Esophagus muscularis mucosa (tissue), 4 donors: Measurements from ENCODE around the gene PXT1. TPM values are rescaled to one million over a fixed set of nuclear protein-coding genes. Genes with fewer than 3 reads are reported as not detected.

Experiments
- DNase-seq: peaks from one replicate; pipeline ENCODE4 v3.0.0-alpha.2; 2017; ENCODE audit errors: extremely low spot score
- H3K27ac ChIP-seq, 4 donors: fragments of 200-600 bp; sonication (generic); replicated peaks in 1 of 4; 1 replicate in 3 of 4; 2 replicates in 1 of 4; pipeline ENCODE4 v1.5.1; 2016 to 2019; ENCODE audit warnings: mild to moderate bottlenecking in 1 of 4
- H3K27me3 ChIP-seq, 4 donors: fragments of 200-600 bp; sonication (generic); one replicate each; pipeline versions ENCODE4 v1.5.1 to v1.6.0; 2016 to 2019
- H3K36me3 ChIP-seq, 4 donors: fragments of 200-600 bp; sonication (generic); one replicate each; pipeline ENCODE4 v1.5.1; 2016 to 2019
- H3K4me1 ChIP-seq, 4 donors: fragments of 200-600 bp; sonication (generic); one replicate each; pipeline ENCODE4 v1.5.1; 2016 to 2019
- H3K4me3 ChIP-seq, 4 donors: fragments of 200-600 bp; sonication (generic); 1 replicate in 2 of 4; 2 replicates in 2 of 4; pipeline ENCODE4 v1.5.1; 2016 to 2019; ENCODE audit warnings: mild to moderate bottlenecking in 4 of 4, moderate library complexity in 1 of 4
- H3K9me3 ChIP-seq, 4 donors: fragments of 200-600 bp; sonication (generic); 1 replicate in 3 of 4; 2 replicates in 1 of 4; pipeline ENCODE4 v1.5.1; 2016 to 2019
- EP300 ChIP-seq: sonication (generic); formaldehyde crosslinking; IDR thresholded peaks from one replicate; pipeline ENCODE4 v1.6.1; 2017; ENCODE audit warnings: antibody characterized with exemption
- POLR2A ChIP-seq: fragments of 450-650 bp; IDR thresholded peaks from one replicate; pipeline ENCODE4 v1.6.1; 2017; ENCODE audit warnings: antibody characterized with exemption, moderate library complexity, mild to moderate bottlenecking, low read depth
- POLR2AphosphoS5 ChIP-seq, 2 donors: sonication (generic); formaldehyde crosslinking; IDR thresholded peaks; one replicate each; pipeline ENCODE4 v1.6.1; 2017; ENCODE audit warnings: antibody characterized with exemption in 2 of 2
- WGBS: methylation state at CpG from one replicate; pipeline ENCODE4 v1.1.5; 2018; 5-methylcytosine and 5-hydroxymethylcytosine counted together
- intact Hi-C: fragments of 100-400 bp; cut with DNase I; formaldehyde crosslinking; loops from one replicate; pipeline ENCODE4 v1.15.1; 2023
- total RNA-seq, 4 donors: library from RNA; depleted of rRNA; stranded (reverse); fragments of >200 nt; gene quantifications; one replicate each; pipeline versions ENCODE4 v1.1.0 to v1.2.1, GENCODE V29; 2016
- TF ChIP-seq, protein P1 (sequence below), 3 experiments: fragments of 200-600 bp in 2 of 3; fragments of 450-650 bp in 1 of 3; sonication (generic) in 2 of 3; IDR thresholded peaks; one replicate each; pipeline ENCODE4 v1.5.1; 2017 to 2019; ENCODE audit warnings: antibody characterized with exemption in 3 of 3, mild to moderate bottlenecking in 2 of 3, moderate library complexity in 1 of 3

Gene PXT1
- total RNA-seq, 4 donors from 2014 or later: not detected

DNA sequence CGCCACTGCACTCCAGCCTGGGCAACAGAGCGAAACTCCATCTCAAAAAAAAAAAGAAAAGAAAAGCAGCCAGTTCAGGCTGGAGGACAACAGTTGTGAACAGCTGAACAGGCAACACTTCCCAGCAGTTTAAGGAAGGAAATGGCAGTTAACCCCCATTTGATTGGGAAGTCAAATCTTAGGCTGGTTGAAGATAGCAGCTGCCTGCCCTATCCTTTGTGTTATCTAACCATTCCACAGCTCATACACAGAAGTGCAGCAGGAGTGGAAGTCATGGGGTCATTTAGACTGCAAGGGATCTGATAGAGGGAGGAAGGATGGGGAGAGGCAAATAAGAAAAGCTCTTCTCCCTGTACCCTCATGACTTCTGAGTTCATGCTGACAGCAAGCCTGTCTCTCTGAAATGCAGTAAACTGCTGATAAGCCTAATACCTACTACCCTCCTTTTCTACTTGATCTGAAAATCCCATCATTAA is 35.4 kb upstream of the PXT1 start:
- Histone ChIP-seq H3K27ac (no peak overlapping the region), H3K9me3 (no peaks in the 10 kb centered on the region), H3K4me1 (peaks cover 0 to 8% (median 0%) of the 10 kb centered on the region in 4 donors), H3K36me3 (peaks cover 24 to 67% (median 50%) of the 10 kb centered on the region in 4 donors), H3K4me3 (no peak overlapping the region), H3K27me3 (no peaks in the 10 kb centered on the region)
- no peak for DNase-seq
- intact Hi-C loops: no loop called here
- TF ChIP-seq POLR2A (no peak), POLR2AphosphoS5 (IDR thresholded peaks at IDR 0.05) (no peak), EP300 (no peak)
- TF ChIP-seq, protein P1, sequence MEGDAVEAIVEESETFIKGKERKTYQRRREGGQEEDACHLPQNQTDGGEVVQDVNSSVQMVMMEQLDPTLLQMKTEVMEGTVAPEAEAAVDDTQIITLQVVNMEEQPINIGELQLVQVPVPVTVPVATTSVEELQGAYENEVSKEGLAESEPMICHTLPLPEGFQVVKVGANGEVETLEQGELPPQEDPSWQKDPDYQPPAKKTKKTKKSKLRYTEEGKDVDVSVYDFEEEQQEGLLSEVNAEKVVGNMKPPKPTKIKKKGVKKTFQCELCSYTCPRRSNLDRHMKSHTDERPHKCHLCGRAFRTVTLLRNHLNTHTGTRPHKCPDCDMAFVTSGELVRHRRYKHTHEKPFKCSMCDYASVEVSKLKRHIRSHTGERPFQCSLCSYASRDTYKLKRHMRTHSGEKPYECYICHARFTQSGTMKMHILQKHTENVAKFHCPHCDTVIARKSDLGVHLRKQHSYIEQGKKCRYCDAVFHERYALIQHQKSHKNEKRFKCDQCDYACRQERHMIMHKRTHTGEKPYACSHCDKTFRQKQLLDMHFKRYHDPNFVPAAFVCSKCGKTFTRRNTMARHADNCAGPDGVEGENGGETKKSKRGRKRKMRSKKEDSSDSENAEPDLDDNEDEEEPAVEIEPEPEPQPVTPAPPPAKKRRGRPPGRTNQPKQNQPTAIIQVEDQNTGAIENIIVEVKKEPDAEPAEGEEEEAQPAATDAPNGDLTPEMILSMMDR (IDR thresholded peaks at IDR 0.05): no peak
- 82% methylated on average over 2 of the region's 2 CpGs for WGBS

- H3K36me3 ChIP-seq: peaks cover 0 to 45% (median 33%) of the 10 kb centered on the region in 4 donors
- H3K27me3 ChIP-seq: no peaks in the 10 kb centered on the region
- 83% methylated on average over 3 of the region's 3 CpGs for WGBS
- H3K9me3 ChIP-seq: no peaks in the 10 kb centered on the region
- intact Hi-C loops: no loop called here
- TF ChIP-seq POLR2A (no peak), EP300 (no peak), POLR2AphosphoS5 (IDR thresholded peaks at IDR 0.05) (no peak)
- TF ChIP-seq, protein P1 (IDR thresholded peaks at IDR 0.05): no peak
- no peak for DNase-seq
- peaks cover 0 to 7% (median 0%) of the 10 kb centered on the region in 4 donors for H3K4me1 ChIP-seq
- H3K27ac ChIP-seq: no peak overlapping the region
- H3K4me3 ChIP-seq: no peak overlapping the region
These were observed 27.3 kb upstream of the PXT1 start for GRCh38 chr6:36469946-36470345.

- Histone ChIP-seq H3K27me3 (no peaks in the 10 kb centered on the region), H3K4me1 (peaks cover 0 to 7% (median 0%) of the 10 kb centered on the region in 4 donors), H3K36me3 (peaks cover 0 to 39% (median 27%) of the 10 kb centered on the region in 4 donors), H3K4me3 (no peak overlapping the region), H3K27ac (no peak overlapping the region), H3K9me3 (no peaks in the 10 kb centered on the region)
- no peak for DNase-seq
- intact Hi-C loops: no loop called here
- no peak for TF ChIP-seq POLR2AphosphoS5 (IDR thresholded peaks at IDR 0.05)
- TF ChIP-seq, protein P1 (IDR thresholded peaks at IDR 0.05): no peak
- no peak for TF ChIP-seq EP300
- TF ChIP-seq POLR2A: no peak
- WGBS: 79% methylated on average over 6 of the region's 6 CpGs
These were observed 26.6 kb upstream of the PXT1 start for GRCh38 chr6:36469148-36469661.

- no peaks in the 10 kb centered on the region for H3K27me3 ChIP-seq
- H3K4me1 ChIP-seq: peaks cover 0 to 7% (median 3%) of the 10 kb centered on the region in 4 donors
- H3K4me3 ChIP-seq: no peak overlapping the region
- TF ChIP-seq, protein P1 (IDR thresholded peaks at IDR 0.05): no peak
- TF ChIP-seq POLR2AphosphoS5 (IDR thresholded peaks at IDR 0.05): no peak
- no peak for TF ChIP-seq POLR2A
- TF ChIP-seq EP300: no peak
- H3K9me3 ChIP-seq: no peaks in the 10 kb centered on the region
- 100% methylated on average over 3 of the region's 3 CpGs for WGBS
- H3K27ac ChIP-seq: no peak overlapping the region
- no peak for DNase-seq
- peaks cover 0 to 28% (median 18%) of the 10 kb centered on the region in 4 donors for H3K36me3 ChIP-seq
- intact Hi-C loops: no loop called here
These were observed 25.0 kb upstream of the PXT1 start for GRCh38 chr6:36467625-36468024.

GRCh38 chr6:36464233-36464632 is 21.6 kb upstream of the PXT1 start:
- H3K9me3 ChIP-seq: no peaks in the 10 kb centered on the region
- H3K27me3 ChIP-seq: no peaks in the 10 kb centered on the region
- DNase-seq: no peak
- peaks cover 13 to 30% (median 16%) of the 10 kb centered on the region in 4 donors for H3K4me1 ChIP-seq
- intact Hi-C loops: no loop called here
- TF ChIP-seq EP300: no peak
- TF ChIP-seq POLR2A: no peak
- no peak for TF ChIP-seq POLR2AphosphoS5 (IDR thresholded peaks at IDR 0.05)
- TF ChIP-seq, protein P1 (IDR thresholded peaks at IDR 0.05): no peak
- 96% methylated on average over 1 of the region's 1 CpG for WGBS
- no peaks in the 10 kb centered on the region for H3K36me3 ChIP-seq
- no peak overlapping the region for H3K4me3 ChIP-seq
- no peak overlapping the region for H3K27ac ChIP-seq
